SH-SY5Y (cell line): ENCODE measurements around the gene RNF175.

Experiments used
- GATA2 ChIP-seq: IDR thresholded peaks from 2 replicates; pipeline ENCODE4 v1.6.1; 2011; ENCODE audit warnings: mild to moderate bottlenecking, low read depth, low read length
- GATA3 ChIP-seq: IDR thresholded peaks from 2 replicates; pipeline ENCODE4 v1.6.1; 2011; ENCODE audit warnings: low read depth, mild to moderate bottlenecking, low read length, moderate library complexity

The RNF175 gene

DNA sequence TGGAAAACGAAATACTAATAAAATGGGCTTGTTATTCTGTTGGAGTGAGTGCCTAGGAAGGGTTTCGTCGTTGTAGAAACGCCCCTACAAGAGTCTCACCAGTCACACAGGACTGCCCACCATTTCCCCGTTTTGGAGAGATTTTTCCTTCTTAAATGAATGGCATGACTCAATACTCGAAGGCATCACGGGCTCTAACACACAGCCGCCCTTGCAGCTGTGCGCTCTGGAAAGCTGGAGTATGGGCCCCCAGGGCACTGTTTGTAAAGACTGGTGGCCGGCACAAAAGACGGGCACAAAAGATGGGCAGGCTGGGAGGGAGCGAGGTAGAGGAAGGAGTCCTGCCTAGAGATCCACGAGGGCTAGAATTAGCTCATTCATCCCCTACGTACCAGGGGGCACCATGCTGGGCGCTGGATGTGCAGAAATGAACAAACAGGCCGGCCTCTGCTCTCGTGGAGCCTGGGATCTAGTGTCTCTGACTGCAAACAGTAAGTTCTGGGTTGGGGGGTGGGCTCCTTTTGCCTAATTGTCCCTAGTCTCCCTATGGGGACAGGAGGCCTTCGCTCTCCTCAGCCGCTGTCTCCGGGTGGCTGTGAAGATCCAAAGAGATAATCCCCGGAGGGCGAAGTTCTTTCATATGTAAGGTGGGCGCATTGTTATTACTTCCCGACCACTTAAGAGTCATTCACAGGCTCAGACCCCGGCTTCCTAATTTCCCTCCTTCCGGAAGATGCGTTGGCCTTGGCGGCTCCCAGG, 30.1 kb upstream of the RNF175 start:
- TF ChIP-seq GATA3 = no peak
- TF ChIP-seq GATA2 = no peak

DNA sequence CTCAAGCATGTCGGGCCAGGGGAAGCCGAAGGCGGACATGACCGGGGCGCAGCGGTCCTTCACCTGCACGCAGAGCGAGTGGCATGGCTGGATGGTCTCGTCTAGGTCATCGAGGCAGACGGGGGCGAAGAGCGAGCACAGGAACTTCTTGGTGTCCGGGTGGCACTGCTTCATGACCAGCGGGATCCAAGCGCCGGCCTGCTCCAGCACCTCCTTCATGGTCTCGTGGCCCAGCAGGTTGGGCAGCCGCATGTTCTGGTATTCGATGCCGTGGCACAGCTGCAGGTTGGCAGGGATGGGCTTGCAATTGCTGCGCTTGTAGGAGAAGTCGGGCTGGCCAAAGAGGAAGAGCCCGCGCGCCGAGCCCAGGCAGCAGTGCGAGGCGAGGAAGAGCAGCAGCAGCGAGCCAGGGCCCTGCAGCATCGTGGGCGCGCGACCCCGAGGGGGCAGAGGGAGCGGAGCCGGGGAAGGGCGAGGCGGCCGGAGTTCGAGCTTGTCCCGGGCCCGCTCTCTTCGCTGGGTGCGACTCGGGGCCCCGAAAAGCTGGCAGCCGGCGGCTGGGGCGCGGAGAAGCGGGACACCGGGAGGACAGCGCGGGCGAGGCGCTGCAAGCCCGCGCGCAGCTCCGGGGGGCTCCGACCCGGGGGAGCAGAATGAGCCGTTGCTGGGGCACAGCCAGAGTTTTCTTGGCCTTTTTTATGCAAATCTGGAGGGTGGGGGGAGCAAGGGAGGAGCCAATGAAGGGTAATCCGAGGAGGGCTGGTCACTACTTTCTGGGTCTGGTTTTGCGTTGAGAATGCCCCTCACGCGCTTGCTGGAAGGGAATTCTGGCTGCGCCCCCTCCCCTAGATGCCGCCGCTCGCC, 28.8 kb upstream of the RNF175 start, which contains the start of gene SFRP2:
Gene SFRP2, minus strand, starts transcription at position 671 of the 864 bp plus-strand sequence. Its CDS starts 248 bp downstream, at position 423.
- TF ChIP-seq GATA3 = no peak
- no peak for TF ChIP-seq GATA2

DNA sequence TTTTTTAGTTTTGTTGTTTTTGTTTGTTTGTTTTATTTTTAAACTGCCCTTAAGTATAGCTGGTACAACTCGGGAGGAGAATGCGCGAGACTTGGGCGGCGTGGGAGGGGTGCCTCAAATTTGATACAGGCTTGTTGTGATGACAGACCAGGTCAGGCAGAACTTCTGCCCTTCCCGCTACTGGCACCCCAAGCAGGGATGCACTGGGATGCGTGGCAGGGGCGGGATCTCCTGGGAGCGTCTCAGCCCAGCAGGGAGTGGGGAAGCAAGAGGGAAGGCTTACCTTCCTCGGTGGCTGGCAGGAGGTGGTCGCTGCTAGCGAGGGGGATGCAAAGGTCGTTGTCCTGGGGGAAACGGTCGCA, 28.2 kb upstream of the RNF175 start:
- TF ChIP-seq GATA2 (no peak), GATA3 (no peak)

DNA sequence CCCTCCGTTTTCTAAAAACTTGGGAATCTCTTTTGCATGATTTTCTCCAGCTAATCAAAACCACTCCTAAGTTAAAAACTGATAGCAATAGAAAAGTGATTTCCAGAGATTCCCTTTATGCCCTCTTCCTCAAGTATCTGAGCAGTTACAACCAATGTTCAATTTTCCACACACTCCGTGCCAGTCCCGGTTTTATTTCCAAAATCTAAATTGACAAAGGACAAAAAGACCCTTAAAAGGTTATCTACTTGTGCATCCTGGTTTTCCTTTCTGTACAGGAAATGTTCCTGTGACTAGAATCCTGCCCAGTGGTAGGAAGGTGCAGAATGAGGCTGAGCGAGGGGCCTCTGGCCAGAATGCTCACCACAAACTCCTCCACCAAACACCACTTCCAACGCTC, 27.8 kb upstream of the RNF175 start:
- no peak for TF ChIP-seq GATA2
- TF ChIP-seq GATA3 = no peak

DNA sequence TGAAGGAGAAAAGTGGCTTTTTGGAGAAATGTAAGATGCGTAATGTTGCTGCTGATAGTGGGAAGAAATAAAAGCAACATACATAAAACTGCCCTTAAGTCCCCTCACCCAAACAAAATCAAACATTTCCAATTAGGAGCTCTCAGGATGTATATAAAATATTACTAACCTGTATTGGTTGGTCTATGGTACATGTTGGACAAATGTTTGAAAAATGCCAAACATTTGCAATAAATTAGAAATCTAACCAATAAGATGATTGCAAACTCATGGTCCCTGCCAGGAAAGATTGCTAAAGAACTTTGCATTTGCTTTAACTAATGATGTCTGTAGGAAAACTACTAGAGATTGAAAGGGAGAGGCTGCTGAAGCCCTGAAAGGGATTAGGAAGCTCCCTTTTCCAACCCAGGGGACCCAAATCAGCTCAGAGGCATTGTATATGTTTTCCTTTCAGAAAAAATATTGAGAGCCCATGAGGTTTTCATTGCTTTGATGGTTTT, 27.3 kb upstream of the RNF175 start:
- TF ChIP-seq GATA2 (no peak), GATA3 (no peak)

DNA sequence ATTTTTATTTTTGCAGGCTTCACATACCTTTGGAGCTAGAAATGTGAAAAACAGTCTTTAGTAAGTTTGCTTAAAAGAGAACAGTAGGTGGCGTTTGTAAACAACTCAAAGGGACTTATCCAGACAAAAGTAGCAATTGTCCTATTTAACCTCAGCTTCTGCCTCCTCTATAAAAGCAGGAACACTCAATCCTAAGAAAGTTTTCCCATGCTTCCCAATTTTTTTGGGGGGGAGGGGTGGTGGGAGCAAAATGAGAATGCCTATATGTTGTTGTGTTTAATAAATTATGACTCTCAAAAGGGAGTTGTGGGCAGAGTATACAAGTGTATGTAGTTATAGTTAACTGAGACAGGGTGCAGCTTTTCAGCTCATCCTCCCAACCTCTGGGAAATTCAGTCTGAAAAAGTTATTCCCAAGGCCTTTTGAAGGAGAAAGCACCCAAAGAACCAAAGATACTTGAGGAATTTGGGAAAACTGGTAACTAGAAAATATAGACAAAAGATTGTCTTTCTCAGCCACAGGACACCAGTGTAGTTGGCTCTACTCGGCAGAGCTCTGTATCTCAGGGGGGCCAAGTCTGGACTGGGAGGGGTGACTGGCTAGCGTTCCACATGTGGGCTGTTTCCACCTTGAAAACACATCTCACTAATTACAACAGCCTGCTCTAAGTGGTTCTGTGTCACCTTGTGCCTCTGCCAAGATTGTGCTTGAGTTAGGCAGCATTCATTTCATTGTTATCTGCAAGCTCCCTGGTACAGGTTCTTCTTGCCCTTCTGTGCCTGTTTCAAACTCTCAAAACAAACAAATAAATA, 26.3 kb upstream of the RNF175 start:
- TF ChIP-seq GATA2 (no peak), GATA3 (no peak)

DNA sequence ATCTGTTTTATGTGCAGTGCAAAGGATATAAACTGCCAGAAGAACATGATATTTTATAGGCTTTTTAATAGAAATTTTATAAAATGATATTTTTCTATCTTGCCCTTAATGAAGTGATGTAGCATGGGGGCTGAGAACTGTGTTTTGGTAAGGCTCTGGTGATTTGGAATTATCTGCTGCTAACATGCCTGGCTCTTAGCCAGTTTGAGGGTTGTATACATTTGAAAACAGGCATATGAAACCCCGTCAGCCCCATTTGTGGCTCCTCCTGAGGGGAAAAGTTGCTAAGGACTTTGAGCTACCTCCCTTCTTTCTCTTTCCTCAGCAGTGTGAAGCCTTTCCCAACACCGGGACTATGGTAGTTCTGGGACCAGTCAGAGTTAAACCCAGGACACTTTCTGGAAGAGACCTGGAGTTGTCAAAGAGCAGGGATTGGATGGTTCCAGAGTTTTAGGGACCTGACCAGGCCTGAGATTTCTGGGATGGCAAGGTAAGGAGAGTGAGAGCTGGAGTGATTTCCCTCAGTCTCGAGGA, 24.4 kb upstream of the RNF175 start:
- TF ChIP-seq GATA3 = no peak
- TF ChIP-seq GATA2 = no peak

DNA sequence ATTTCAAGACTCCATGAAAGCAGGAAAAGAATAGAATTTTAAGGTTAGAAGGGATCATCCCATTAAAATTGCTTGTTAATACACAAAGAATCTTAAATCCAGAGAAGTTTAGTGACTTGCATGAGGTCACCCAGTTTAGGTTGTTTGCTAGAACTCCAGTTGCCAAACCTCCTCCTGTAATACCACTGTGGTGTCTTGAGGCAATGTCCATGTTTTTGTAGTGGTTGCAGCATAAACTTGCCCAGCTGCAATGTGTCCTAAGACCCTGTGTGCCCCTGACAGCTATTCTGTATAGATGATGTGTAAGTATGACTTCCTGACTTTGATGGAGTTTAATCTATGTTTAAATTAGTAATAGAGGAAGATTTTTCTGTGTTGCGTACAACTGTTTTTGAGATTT, 22.8 kb upstream of the RNF175 start:
- TF ChIP-seq GATA2 = no peak
- TF ChIP-seq GATA3 = no peak

DNA sequence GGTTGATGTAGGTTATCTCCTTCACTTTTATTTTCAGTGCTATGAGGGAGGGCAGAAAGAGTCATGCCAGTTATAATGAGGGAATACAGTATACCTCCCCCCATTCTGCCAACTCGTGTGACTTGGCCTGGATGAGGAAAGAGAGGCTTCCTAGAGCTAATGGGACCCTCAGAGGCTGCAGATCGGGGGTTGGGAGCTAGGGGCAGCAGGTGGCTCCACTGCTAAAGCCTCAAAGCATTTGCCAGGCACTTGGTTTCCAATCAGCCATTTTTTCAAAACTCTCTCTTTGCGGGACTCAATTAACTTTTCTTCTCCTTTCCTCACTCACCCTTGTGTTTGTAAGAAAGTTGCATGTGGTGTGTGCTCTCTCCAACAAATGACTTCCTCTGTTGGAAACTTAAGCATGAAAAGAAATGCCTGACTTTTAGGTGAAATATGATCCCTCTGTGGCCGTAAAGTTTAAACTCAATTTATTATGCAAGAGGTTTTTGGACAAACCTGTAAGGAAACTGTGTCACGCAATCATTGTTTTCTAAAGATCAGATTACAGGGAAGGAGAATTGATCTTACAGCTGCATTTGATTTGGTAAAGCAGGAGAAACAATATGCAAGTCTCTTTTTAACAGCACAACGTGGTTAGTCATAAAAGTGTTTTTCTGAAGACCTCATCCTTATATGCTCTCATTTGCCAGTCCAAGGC, 22.0 kb upstream of the RNF175 start:
- TF ChIP-seq GATA3 = no peak
- no peak for TF ChIP-seq GATA2

DNA sequence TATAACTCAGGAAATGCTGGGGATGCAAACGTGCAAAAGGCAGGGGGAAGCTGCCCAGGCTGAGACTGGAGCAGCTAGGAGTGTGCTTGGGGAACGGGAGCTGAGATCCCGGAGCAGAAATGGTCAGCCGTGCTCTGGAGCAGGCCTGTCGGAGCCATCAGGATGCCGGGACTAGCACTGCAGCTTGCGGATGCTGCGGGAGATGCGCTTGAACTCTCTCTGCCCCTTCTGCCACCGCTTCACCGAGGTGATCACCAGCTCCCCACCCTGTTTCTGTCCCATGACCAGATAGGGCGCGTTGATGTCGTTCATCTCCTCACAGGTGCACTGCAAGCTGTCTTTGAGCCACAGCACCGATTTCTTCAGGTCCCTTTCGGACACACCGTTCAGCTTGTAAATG, 21.5 kb upstream of the RNF175 start:
- TF ChIP-seq GATA3 (no peak), GATA2 (no peak)

DNA sequence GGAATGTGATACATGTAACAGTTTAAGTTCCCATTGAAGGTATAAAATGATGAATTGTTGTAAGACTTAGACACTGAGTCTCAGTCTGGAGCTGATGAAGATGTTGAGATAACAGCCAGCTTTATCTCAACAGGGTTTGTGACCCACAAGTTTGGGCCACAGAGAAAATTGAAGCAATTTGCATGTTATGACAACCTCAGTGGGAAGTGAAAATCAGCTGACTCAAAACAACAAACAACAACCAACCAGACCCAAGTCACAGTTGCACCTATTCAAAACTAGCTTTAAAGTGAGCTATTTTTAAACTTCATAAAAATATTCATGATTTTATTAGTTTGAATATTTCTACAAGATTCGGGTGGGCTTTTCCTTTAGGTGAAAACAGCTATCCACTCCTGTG, 21.1 kb upstream of the RNF175 start:
- no peak for TF ChIP-seq GATA3

DNA sequence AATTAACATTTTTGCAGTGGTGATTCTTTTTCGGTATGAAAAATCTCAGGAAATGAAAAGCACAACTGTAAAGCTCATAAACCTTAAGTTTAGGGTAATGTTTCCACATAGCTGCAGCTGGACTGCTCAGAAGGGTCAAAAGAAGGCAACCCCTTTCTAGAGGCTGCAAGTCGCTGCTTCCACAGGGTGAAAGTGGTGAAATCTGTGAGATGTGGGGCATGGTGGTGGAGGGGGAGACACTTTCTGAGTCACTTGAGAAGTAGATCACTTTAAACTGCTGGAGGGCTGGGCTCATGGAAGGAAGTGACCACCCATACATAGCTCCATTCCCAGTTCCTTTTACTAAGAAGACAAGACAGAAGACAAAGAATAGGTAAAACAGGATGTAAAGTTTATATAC, 20.4 kb upstream of the RNF175 start:
- TF ChIP-seq GATA3 = no peak
- TF ChIP-seq GATA2 = no peak

DNA sequence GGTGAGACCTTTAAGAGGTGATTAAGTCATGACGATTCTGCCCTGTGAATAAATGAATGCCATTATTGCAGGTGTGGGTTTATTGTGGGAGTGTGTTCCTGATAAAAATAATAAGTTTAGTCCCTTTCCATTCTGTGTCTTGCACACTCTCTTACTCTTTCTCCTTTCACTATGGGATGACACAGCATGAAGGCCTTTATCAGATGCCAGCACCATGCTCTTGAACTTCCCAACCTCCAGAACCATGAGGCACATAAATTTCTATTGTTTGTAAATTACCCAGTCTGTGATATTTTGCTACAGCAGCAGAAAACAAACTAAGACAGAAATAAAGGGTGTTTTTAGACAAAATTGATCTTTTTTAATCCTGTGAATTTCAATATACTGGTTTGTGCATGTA, 18.6 kb upstream of the RNF175 start:
- TF ChIP-seq GATA2 = no peak
- TF ChIP-seq GATA3 = no peak
